Measurements from ENCODE around the gene OR52I2. TPM values are rescaled to one million over a fixed set of nuclear protein-coding genes. Genes with fewer than 3 reads are reported as not detected.
A peak's percentile ranks its signal among the peaks of the same experiment; 100 is the strongest.

OR52I2 gene
- total and polyA plus RNA-seq, 8 donors = 0.03 to 0.07 (median 0.03) TPM; not detected in 4

GRCh38 chr11:4615856-4616444 is 34.4 kb downstream of the OR52I2 start:
- no peak overlapping the region for H3K4me3 ChIP-seq
- no peaks in the 10 kb centered on the region for H3K4me1 ChIP-seq
- H3K36me3 ChIP-seq = no peaks in the 10 kb centered on the region
- intact Hi-C loops (cut with DNase I) = no loop called here
- no peaks in the 10 kb centered on the region for H3K9me3 ChIP-seq
- H3K27ac ChIP-seq = no peak overlapping the region
- peaks cover 0 to 6% of the 10 kb centered on the region in 2 donors for H3K27me3 ChIP-seq
- DNase-seq (no peak), ATAC-seq (no peak)
- no peak for TF ChIP-seq CTCF (IDR thresholded peaks at IDR 0.05)

GRCh38 chr11:4619514-4619913 is 38.0 kb downstream of the OR52I2 start:
- no peak overlapping the region for H3K27ac ChIP-seq
- no peaks in the 10 kb centered on the region for H3K4me1 ChIP-seq
- DNase-seq (no peak), ATAC-seq (no peak)
- peaks cover 0 to 6% of the 10 kb centered on the region in 2 donors for H3K27me3 ChIP-seq
- TF ChIP-seq CTCF (IDR thresholded peaks at IDR 0.05) = no peak
- no peaks in the 10 kb centered on the region for H3K9me3 ChIP-seq
- no peak overlapping the region for H3K4me3 ChIP-seq
- H3K36me3 ChIP-seq = no peaks in the 10 kb centered on the region
- intact Hi-C loops (cut with DNase I) = no loop called here

DNA sequence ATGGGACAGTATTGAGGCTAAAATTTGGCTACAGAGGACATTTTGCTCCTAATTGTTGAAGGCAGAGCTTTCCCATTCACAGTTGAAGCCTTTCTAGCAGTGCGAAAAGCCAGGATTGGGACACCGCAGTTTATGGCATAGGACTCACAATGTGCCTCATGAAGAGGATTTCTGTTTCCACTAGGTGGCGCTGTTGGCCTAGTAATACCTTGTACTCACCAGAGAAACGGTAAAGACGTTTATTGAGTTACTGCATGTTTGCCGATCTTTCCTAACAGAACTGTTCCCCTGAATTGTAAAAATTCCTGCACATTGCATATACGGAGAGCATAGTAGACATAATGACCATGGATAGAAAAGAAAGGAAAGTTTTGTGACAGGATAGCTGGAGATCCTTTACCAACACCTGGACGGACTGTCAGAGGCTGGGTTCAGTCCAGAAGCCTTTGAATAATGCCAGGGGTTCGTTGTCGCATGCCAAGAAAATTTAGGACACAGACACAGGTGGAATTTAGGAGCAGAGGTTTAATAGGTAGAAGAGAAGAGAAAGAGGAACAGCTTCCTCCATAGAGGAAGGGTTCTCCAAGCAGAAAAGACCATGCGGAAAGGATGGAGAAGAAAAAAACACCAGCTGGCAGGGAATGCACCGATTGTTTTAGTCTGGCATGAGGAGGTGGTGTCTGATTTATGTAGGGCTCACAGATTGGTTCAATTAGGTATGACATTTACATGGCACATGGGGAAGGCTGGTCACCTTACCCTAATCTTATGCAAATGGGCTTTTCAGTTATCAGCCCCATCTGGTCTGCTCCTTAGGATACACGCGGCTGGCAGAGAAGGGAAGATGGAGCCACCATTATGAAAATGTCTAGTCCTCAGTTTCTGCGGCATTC is 44.9 kb downstream of the OR52I2 start:
- TF ChIP-seq CTCF (IDR thresholded peaks at IDR 0.05) = peak; percentile 28 to 35
- ATAC-seq = peak; percentile 78
- peaks cover 4 to 5% of the 10 kb centered on the region in 2 donors for H3K27me3 ChIP-seq
- H3K4me1 ChIP-seq = no peaks in the 10 kb centered on the region
- no peak overlapping the region for H3K27ac ChIP-seq
- no peaks in the 10 kb centered on the region for H3K36me3 ChIP-seq
- intact Hi-C loops (cut with DNase I) = no loop called here
- DNase-seq = peak in 1 of 4 donors; percentile 40
- peaks cover 0 to 13% of the 10 kb centered on the region in 2 donors for H3K9me3 ChIP-seq
- no peak overlapping the region for H3K4me3 ChIP-seq

DNA sequence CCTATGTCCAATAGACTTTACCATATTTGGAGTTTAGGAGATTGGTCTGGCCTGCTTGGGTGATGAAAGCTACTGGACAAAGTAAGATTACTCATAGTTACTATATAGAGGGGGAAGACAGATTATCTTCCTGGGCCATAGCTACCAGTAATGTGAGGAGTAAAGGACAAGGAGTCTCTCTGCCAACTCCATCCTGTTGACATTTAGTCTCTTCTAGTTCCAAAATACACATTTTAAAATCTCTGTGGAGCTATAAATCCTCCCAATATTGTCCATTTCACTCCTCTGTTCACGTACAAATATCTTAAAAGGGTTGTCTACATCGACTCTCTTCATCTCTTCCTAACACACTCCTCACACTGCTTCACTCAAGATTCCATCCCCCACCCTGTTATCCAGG is 54.6 kb downstream of the OR52I2 start:
- no peak for TF ChIP-seq CTCF (IDR thresholded peaks at IDR 0.05)
- peaks cover 0 to 2% of the 10 kb centered on the region in 2 donors for H3K4me1 ChIP-seq
- ATAC-seq = no peak
- no peaks in the 10 kb centered on the region for H3K9me3 ChIP-seq
- H3K4me3 ChIP-seq = no peak overlapping the region
- peaks cover 0 to 6% of the 10 kb centered on the region in 2 donors for H3K27me3 ChIP-seq
- intact Hi-C loops (cut with DNase I) = no loop called here
- no peaks in the 10 kb centered on the region for H3K36me3 ChIP-seq
- H3K27ac ChIP-seq = no peak overlapping the region
- DNase-seq = no peak

DNA sequence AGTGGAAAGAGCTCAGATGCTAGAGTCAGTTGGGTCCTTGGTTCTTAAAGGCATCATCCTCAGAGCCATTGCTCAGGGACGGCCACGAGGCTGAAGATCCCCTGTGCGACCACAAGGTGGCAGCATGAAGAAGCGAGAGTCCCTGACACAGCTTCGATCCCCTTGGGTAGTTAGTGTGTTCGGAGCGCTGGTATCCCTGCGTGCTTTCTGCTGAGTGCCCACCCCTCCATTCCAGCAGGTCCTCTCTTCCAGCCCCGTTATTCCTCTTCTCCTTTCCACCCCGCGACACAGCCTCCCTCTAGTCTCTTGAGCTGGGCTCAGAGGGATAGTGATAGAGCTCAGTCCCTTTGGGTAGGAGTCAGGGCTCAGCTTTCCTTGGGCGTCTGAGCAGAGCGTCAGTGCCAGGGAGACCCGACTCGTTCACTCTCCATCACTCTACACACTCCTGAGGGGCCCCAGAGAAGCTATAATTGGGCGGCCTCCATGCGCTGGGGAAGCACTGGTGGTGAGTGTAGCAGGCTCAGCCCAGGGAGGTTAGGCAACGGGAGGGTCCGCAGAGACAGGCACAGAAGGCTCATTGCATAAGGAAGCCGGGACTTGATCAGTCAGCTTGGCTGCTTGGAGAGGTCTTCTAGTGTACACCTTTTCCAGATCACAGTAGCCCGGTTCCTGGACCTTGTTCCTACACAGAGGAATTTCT is 55.6 kb downstream of the OR52I2 start, which contains the start of gene OR51D1:
TSS of gene OR51D1 (plus strand) at position 516 of the 700 bp plus-strand sequence. CDS start 2,314 bp downstream, outside the sequence.
- peak; percentile 99 for ATAC-seq
- Histone ChIP-seq H3K9me3 (no peaks in the 10 kb centered on the region), H3K4me3 (no peak within 1 kb of the TSS)

More for the DNA sequence above, 55.6 kb downstream of the OR52I2 start, which contains the start of gene OR51D1:
- peak; percentile 37 to 82 (median 64) for DNase-seq
- peak; percentile 77 to 92 for TF ChIP-seq CTCF (IDR thresholded peaks at IDR 0.05)
- Histone ChIP-seq H3K27me3 (peaks cover 0 to 6% of the 10 kb centered on the region in 2 donors), H3K36me3 (no peaks in the 10 kb centered on the region), H3K4me1 (peaks cover 0 to 2% of the 10 kb centered on the region in 2 donors), H3K27ac (no peak within 1 kb of the TSS)
- intact Hi-C loops (cut with DNase I) = no loop called here
